ENCODE measurements around the gene PRTFDC1. TPM values are rescaled to one million over a fixed set of nuclear protein-coding genes. Genes with fewer than 3 reads are reported as not detected.

The PRTFDC1 gene
- polyA plus RNA-seq, 3 donors: 43.1 to 51.9 (median 48.3) TPM

DNA sequence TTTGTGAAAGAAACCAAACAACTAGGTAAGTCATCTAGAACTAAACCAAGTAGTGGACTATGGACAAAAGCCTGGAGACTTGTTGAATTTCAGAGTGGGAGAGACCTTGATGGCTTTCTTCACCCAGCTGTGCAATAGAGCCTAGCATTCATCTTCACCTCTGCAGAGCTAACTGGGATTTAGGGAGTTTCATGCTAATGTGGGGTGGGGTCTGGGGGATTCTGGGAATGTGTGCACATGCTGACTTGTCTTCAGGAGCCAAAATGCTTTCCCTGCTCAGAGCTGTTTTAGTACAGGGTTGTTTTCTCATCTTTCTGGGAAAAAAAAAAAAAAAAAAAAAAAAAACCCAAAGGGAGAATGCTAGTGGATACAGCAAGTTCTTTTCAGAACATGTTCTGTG lies 147.4 kb downstream of the PRTFDC1 start:
- DNase-seq (ENCODE audit: low read depth in 3 of 3, low spot score in 2 of 3): no peak

DNA sequence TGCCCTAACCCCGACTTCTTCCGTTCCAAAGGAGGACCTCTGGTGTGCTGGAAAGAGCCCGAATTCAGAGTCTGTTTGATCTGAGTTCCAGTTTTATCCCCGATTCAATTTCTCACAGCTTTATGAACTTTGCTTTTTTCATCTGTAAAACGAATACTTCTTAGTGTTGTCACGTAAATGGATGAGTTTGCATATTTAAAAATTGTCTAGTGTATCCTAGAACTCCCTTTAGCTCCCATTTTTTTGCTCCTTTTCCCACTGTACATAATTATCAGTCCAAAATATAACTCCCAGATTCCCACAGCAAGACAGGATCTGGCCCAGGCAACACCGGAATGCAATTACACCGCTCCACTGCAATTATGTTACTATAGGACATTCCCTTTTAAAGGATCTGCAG lies 148.0 kb downstream of the PRTFDC1 start:
- DNase-seq (ENCODE audit: low read depth in 3 of 3, low spot score in 2 of 3): no peak

GRCh38 chr10:24802378-24802777 lies 150.0 kb downstream of the PRTFDC1 start:
- no peak for DNase-seq (ENCODE audit: low read depth in 3 of 3, low spot score in 2 of 3)

DNA sequence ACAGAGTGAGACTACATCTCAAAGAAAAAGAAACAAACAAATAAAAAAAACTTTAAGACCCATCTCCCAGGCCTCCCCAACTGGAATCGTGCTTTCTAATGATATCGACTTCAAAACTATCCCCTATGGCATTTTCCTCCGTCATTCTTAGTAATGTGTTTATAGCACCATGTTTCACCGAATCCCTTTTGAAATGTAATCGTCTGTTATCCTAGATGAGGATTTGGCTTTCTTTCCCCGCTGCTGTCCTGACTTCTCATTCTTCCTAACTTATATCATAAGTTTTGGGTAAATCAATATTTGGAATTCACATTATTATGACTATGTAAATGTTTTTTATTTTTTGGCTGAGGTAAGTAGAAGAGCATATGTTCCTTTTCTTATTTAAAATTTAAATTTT lies 151.5 kb downstream of the PRTFDC1 start:
- no peak for DNase-seq (ENCODE audit: low read depth in 3 of 3, low spot score in 2 of 3)

Other genes with a start within 250 kb of the PRTFDC1 start
- 10 to 100 TPM; 78.6 to 91.4 (median 85.1) TPM for gene ARHGAP21, start 228.7 kb downstream of the PRTFDC1 start, polyA plus RNA-seq (ENCODE audit: insufficient read length in 3 of 3)
- gene ENKUR, start 63.6 kb upstream of the PRTFDC1 start, polyA plus RNA-seq (ENCODE audit: insufficient read length in 3 of 3): 1 to 10 TPM; 4.9 to 5.6 (median 5.5) TPM
- gene THNSL1, start 64.0 kb upstream of the PRTFDC1 start, polyA plus RNA-seq (ENCODE audit: insufficient read length in 3 of 3): 10 to 100 TPM; 16.7 to 18.8 (median 18.0) TPM
- under 1 TPM; 0.24 to 0.32 (median 0.31) TPM for gene GPR158, start 222.4 kb upstream of the PRTFDC1 start, polyA plus RNA-seq (ENCODE audit: insufficient read length in 3 of 3)

Measured in right renal cortex interstitium (tissue), 3 donors.